Keratinocyte (primary cell): ENCODE measurements around the gene HPCAL4. TPM values are rescaled to one million over a fixed set of nuclear protein-coding genes. Genes with fewer than 3 reads are reported as not detected.

Experiments
- DNase-seq: peaks from one replicate; pipeline ENCODE4 v3.0.0-alpha.2; 2011; ENCODE audit warnings: low read depth, missing footprints, low spot score
- FAIRE-seq: peaks from 2 replicates; lab custom pipeline; 2011; peaks lifted over from hg19 to GRCh38; lab: Jason Lieb, UNC
- H2AFZ ChIP-seq: 2 replicates; pipeline ENCODE4 v1.6.0; 2012; ENCODE audit warnings: low read length, control low read depth, inconsistent platforms; ENCODE audit not compliant: control insufficient read depth
- H3K27ac ChIP-seq: 2 replicates; pipeline ENCODE4 v1.5.1; 2011; ENCODE audit warnings: low read length; ENCODE audit not compliant: control insufficient read depth, insufficient read depth
- H3K27me3 ChIP-seq: 3 replicates; pipeline ENCODE4 v1.6.0; 2011; ENCODE audit warnings: low read length; ENCODE audit not compliant: control insufficient read depth, insufficient read depth; ENCODE audit errors: extremely low read depth
- H3K36me3 ChIP-seq, 2 experiments: 2 replicates in 1 of 2; 3 replicates in 1 of 2; pipeline ENCODE4 v1.5.1; 2011; ENCODE audit warnings: low read length in 2 of 2, mild to moderate bottlenecking in 1 of 2; ENCODE audit not compliant: control insufficient read depth in 2 of 2, insufficient read depth in 2 of 2; ENCODE audit errors: extremely low read depth in 1 of 2
- H3K4me1 ChIP-seq: 3 replicates; pipeline ENCODE4 v1.5.1; 2011; ENCODE audit warnings: low read length; ENCODE audit not compliant: control insufficient read depth, insufficient read depth; ENCODE audit errors: extremely low read depth
- H3K4me2 ChIP-seq: 3 replicates; pipeline ENCODE4 v1.6.0; 2011; ENCODE audit warnings: low read depth, low read length; ENCODE audit not compliant: control insufficient read depth, insufficient read depth; ENCODE audit errors: extremely low read depth
- H3K4me3 ChIP-seq, 3 experiments: fragments of 200-600 bp in 1 of 3; sonication (generic) in 1 of 3; 2 replicates in 2 of 3; 3 replicates in 1 of 3; pipeline ENCODE4 v1.5.1; 2011 to 2016; ENCODE audit warnings: low read length in 3 of 3, mild to moderate bottlenecking in 3 of 3, control low read depth in 2 of 3, inconsistent platforms in 1 of 3, low read depth in 1 of 3, mixed read lengths in 1 of 3, mixed run types in 1 of 3, moderate library complexity in 1 of 3; ENCODE audit not compliant: control insufficient read depth in 2 of 3, insufficient read depth in 2 of 3; ENCODE audit errors: extremely low read depth in 1 of 3
- H3K79me2 ChIP-seq: 2 replicates; pipeline ENCODE4 v1.6.0; 2012; ENCODE audit warnings: low read length; ENCODE audit not compliant: control insufficient read depth, insufficient read depth
- H3K9ac ChIP-seq: 3 replicates; pipeline ENCODE4 v1.6.0; 2011; ENCODE audit warnings: low read length; ENCODE audit not compliant: control insufficient read depth, insufficient read depth; ENCODE audit errors: extremely low read depth
- H3K9me1 ChIP-seq: 3 replicates; pipeline ENCODE4 v1.6.0; 2011; ENCODE audit warnings: low read length; ENCODE audit not compliant: control insufficient read depth, insufficient read depth; ENCODE audit errors: extremely low read depth
- H3K9me3 ChIP-seq: 2 replicates; pipeline ENCODE4 v1.5.1; 2012; ENCODE audit warnings: low read depth, low read length; ENCODE audit not compliant: control insufficient read depth
- H4K20me1 ChIP-seq: 3 replicates; pipeline ENCODE4 v1.6.0; 2011; ENCODE audit warnings: low read length; ENCODE audit not compliant: control insufficient read depth, insufficient read depth; ENCODE audit errors: extremely low read depth
- EZH2 ChIP-seq: IDR thresholded peaks from one replicate; pipeline ENCODE4 v1.6.1; 2012; ENCODE audit warnings: inconsistent platforms, mild to moderate bottlenecking, low read length, moderate library complexity
- dilution Hi-C: fragments of 300-500 bp; cut with MboI; formaldehyde crosslinking; loops from one replicate; pipeline ENCODE4 v1.7.0; 2020; ENCODE audit warnings: low sequenced_read_pairs; ENCODE audit not compliant: extremely low pct_ligation_motif_present
- polyA plus RNA-seq, 5 experiments: library from polyadenylated mRNA; depleted of rRNA in 3 of 5; stranded (reverse) in 3 of 5; stranded (forward) in 1 of 5; unstranded in 1 of 5; fragments of >200 nt; gene quantifications; 1 replicate in 1 of 5; 2 replicates in 3 of 5; 3 replicates in 1 of 5; pipeline versions ENCODE4 v1.2.1 to v1.2.3, GENCODE V29; 2011 to 2012; ENCODE audit warnings: missing spikeins in 2 of 5, low read depth in 1 of 5, low replicate concordance in 1 of 5
- TF ChIP-seq, protein P1 (sequence below), 3 experiments: IDR thresholded peaks in 1 of 3; conservative IDR thresholded peaks in 1 of 3; optimal IDR thresholded peaks in 1 of 3; 2 replicates in 2 of 3; 3 replicates in 1 of 3; pipeline versions ENCODE3 to v1.5.1; 2011; ENCODE audit warnings: low read length in 3 of 3, mild to moderate bottlenecking in 3 of 3, moderate library complexity in 2 of 3, control low read depth in 1 of 3, inconsistent platforms in 1 of 3; ENCODE audit not compliant: insufficient read depth in 2 of 3; ENCODE audit errors: extremely low read depth in 1 of 3

Gene HPCAL4
- polyA plus RNA-seq, 1 donor (not counting 4 experiments of a cell fraction or from before 2014, with no cell fraction given): not detected

DNA sequence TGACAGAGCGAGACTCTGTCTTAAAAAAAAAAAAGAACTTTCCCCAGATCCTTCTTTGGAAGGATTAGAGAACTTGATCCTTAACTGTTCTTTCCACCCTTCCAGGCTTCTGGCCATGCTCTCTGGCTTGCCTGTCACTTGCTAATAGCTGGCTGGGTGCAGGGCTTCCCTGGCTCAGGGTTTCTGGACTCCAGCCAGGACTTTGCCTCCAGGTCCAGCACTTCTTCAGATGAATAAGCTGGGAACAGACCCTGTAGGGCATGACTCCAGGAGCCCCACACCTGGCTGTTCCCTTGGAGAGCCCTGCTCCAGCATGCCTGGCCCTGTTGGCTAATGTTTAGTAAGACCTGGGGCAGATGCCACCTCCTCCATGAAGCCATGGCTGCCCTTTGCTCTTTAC is 16.0 kb downstream of the HPCAL4 start:
- Histone ChIP-seq H3K27me3 (peaks cover 45% of the 10 kb centered on the region), H4K20me1 (peaks cover 2% of the 10 kb centered on the region), H3K4me2 (no peak overlapping the region), H3K4me1 (no peaks in the 10 kb centered on the region), H2AFZ (no peak overlapping the region), H3K79me2 (no peaks in the 10 kb centered on the region), H3K4me3 (no peak overlapping the region), H3K9me3 (no peaks in the 10 kb centered on the region), H3K36me3 (no peaks in the 10 kb centered on the region), H3K27ac (no peak overlapping the region), H3K9ac (no peak overlapping the region), H3K9me1 (no peaks in the 10 kb centered on the region)
- TF ChIP-seq EZH2: no peak
- TF ChIP-seq, protein P1, sequence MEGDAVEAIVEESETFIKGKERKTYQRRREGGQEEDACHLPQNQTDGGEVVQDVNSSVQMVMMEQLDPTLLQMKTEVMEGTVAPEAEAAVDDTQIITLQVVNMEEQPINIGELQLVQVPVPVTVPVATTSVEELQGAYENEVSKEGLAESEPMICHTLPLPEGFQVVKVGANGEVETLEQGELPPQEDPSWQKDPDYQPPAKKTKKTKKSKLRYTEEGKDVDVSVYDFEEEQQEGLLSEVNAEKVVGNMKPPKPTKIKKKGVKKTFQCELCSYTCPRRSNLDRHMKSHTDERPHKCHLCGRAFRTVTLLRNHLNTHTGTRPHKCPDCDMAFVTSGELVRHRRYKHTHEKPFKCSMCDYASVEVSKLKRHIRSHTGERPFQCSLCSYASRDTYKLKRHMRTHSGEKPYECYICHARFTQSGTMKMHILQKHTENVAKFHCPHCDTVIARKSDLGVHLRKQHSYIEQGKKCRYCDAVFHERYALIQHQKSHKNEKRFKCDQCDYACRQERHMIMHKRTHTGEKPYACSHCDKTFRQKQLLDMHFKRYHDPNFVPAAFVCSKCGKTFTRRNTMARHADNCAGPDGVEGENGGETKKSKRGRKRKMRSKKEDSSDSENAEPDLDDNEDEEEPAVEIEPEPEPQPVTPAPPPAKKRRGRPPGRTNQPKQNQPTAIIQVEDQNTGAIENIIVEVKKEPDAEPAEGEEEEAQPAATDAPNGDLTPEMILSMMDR (optimal IDR thresholded peaks at IDR 0.05 in 1 of 3, IDR thresholded peaks at IDR 0.05 in 1 of 3, conservative IDR thresholded peaks at IDR 0.05 in 1 of 3; ENCODE audit: extremely low read depth in 1 of 3, insufficient read depth in 2 of 3, low read length in 3 of 3): no peak
- FAIRE-seq (no peak), DNase-seq (peak; percentile 9)
- dilution Hi-C loops: no loop called here

DNA sequence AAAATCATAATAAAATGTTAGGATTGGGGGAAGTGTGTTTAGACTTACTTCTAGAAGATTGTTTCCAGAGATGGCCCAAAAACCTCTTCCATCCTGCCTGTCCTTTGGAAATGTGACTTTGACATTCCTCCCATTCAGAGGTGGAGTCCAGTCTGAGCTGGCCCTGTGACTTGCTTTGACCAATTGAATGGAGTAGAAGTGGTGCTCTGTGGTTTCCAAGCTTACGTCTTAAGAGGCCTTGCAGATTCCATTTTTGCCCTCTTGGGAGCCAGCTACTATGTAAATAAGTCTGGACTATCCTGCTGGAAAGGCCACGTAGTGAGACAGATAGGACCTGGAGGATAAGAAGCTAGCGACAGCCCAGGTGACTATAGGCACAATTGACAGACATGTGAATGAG is 18.0 kb downstream of the HPCAL4 start:
- Histone ChIP-seq H3K27ac (no peak overlapping the region), H3K4me3 (no peak overlapping the region), H3K9me3 (no peaks in the 10 kb centered on the region), H2AFZ (no peak overlapping the region), H4K20me1 (peaks cover 2% of the 10 kb centered on the region), H3K4me1 (no peaks in the 10 kb centered on the region), H3K36me3 (no peaks in the 10 kb centered on the region), H3K27me3 (peaks cover 55% of the 10 kb centered on the region), H3K4me2 (no peak overlapping the region), H3K9ac (no peak overlapping the region), H3K9me1 (no peaks in the 10 kb centered on the region), H3K79me2 (no peaks in the 10 kb centered on the region)
- TF ChIP-seq, protein P1 (optimal IDR thresholded peaks at IDR 0.05 in 1 of 3, IDR thresholded peaks at IDR 0.05 in 1 of 3, conservative IDR thresholded peaks at IDR 0.05 in 1 of 3; ENCODE audit: extremely low read depth in 1 of 3, insufficient read depth in 2 of 3, low read length in 3 of 3): no peak
- no peak for TF ChIP-seq EZH2
- FAIRE-seq: no peak
- dilution Hi-C loops: no loop called here
- no peak for DNase-seq
